Peyer's patch (tissue), 4 donors: ENCODE measurements around the gene PCLAF.

ENCODE experiments used
- CTCF ChIP-seq, 6 experiments: fragments of 450-650 bp in 4 of 6; fragments of 200-600 bp in 2 of 6; sonication (generic) in 1 of 6; IDR thresholded peaks; one replicate each; pipeline ENCODE4 v1.5.1; 2017 to 2019; ENCODE audit warnings: antibody characterized with exemption in 6 of 6, mild to moderate bottlenecking in 3 of 6, moderate library complexity in 1 of 6
- POLR2A ChIP-seq, 2 donors: fragments of 450-650 bp; IDR thresholded peaks; one replicate each; pipeline ENCODE4 v1.5.1; 2017; ENCODE audit warnings: antibody characterized with exemption in 2 of 2, mild to moderate bottlenecking in 2 of 2, moderate library complexity in 2 of 2

GRCh38 chr15:64344651-64345294, 36.5 kb downstream of the PCLAF start:
- TF ChIP-seq CTCF (IDR thresholded peaks at IDR 0.05) (no peak), POLR2A (IDR thresholded peaks at IDR 0.05) (no peak)
